ENCODE data around the gene PIEZO2. TPM values are rescaled to one million over a fixed set of nuclear protein-coding genes. Genes with fewer than 3 reads are reported as not detected.

PIEZO2 gene
- total and polyA plus RNA-seq, 2 of the 8 experiments (the other 6 are each of a cell fraction or from before 2014, with no cell fraction given): 4.7 to 16.5 TPM

- TF ChIP-seq SAP30 (IDR thresholded peaks at IDR 0.05; ENCODE audit: insufficient read depth, insufficient replicate concordance, low read length) (no peak), ZNF274 (IDR thresholded peaks at IDR 0.05; ENCODE audit: borderline replicate concordance, extremely low read depth, low read length) (no peak), YY1 (IDR thresholded peaks at IDR 0.05; ENCODE audit: low read depth, low read length) (no peak), RAD21 (IDR thresholded peaks at IDR 0.05 in 1 of 2, conservative IDR thresholded peaks at IDR 0.05 in 1 of 2; ENCODE audit: low read depth in 2 of 2, low read length in 2 of 2) (no peak), FOSL1 (IDR thresholded peaks at IDR 0.05; ENCODE audit: insufficient read depth, low read depth, low read length) (no peak), SIN3A (conservative IDR thresholded peaks at IDR 0.05 in 1 of 2, IDR thresholded peaks at IDR 0.05 in 1 of 2; ENCODE audit: low read depth in 1 of 2, low read length in 2 of 2) (no peak), TCF12 (IDR thresholded peaks at IDR 0.05; ENCODE audit: low read depth, low read length) (no peak)
These were observed 52.3 kb downstream of the PIEZO2 start (continued) for GRCh38 chr18:11096839-11097750.
